Stimulated activated CD4-positive, alpha-beta T cell treated with anti-CD3 and anti-CD28 coated beads, Interleukin-4, amount 100 ng/mL, for 1 hour (primary cell): ENCODE measurements around the gene ZFAND3.

Source experiments
- DNase-seq: peaks from one replicate; pipeline ENCODE4 v3.0.0-alpha.2; 2020

Gene ZFAND3

GRCh38 chr6:38141716-38142115 lies 322.2 kb downstream of the ZFAND3 start:
- no peak for DNase-seq

GRCh38 chr6:38142178-38142902 lies 322.8 kb downstream of the ZFAND3 start:
- DNase-seq, result no peak

GRCh38 chr6:38143191-38144150 lies 323.9 kb downstream of the ZFAND3 start:
- no peak for DNase-seq

- no peak for DNase-seq
These were observed 324.9 kb downstream of the ZFAND3 start for GRCh38 chr6:38144365-38144945.

- no peak for DNase-seq
These were observed 326.6 kb downstream of the ZFAND3 start for GRCh38 chr6:38146021-38146733.

GRCh38 chr6:38146734-38147027 lies 327.2 kb downstream of the ZFAND3 start:
- DNase-seq, result no peak

GRCh38 chr6:38148606-38149005 lies 329.1 kb downstream of the ZFAND3 start:
- DNase-seq, result no peak

- DNase-seq, result no peak
These were observed 330.0 kb downstream of the ZFAND3 start for GRCh38 chr6:38149531-38149930.

GRCh38 chr6:38150021-38150420 lies 330.5 kb downstream of the ZFAND3 start:
- no peak for DNase-seq

GRCh38 chr6:38150681-38151296 lies 331.3 kb downstream of the ZFAND3 start:
- DNase-seq, result no peak

- no peak for DNase-seq
These were observed 332.3 kb downstream of the ZFAND3 start for GRCh38 chr6:38151580-38152500.

GRCh38 chr6:38152620-38153019 lies 333.1 kb downstream of the ZFAND3 start:
- no peak for DNase-seq

- no peak for DNase-seq
These were observed 333.7 kb downstream of the ZFAND3 start for GRCh38 chr6:38153076-38153797.

GRCh38 chr6:38153798-38154345 lies 334.3 kb downstream of the ZFAND3 start:
- no peak for DNase-seq

GRCh38 chr6:38154731-38155130 lies 335.2 kb downstream of the ZFAND3 start:
- no peak for DNase-seq

GRCh38 chr6:38155144-38155543 lies 335.6 kb downstream of the ZFAND3 start:
- DNase-seq, result no peak

GRCh38 chr6:38155621-38156204 lies 336.2 kb downstream of the ZFAND3 start:
- no peak for DNase-seq

GRCh38 chr6:38156818-38157565 lies 337.5 kb downstream of the ZFAND3 start:
- DNase-seq, result no peak

- no peak for DNase-seq
These were observed 338.4 kb downstream of the ZFAND3 start for GRCh38 chr6:38157905-38158304.
